Keratinocyte (primary cell): Measurements from ENCODE around the gene STAB2. TPM values are rescaled to one million over a fixed set of nuclear protein-coding genes. Genes with fewer than 3 reads are reported as not detected.

Experiments
- DNase-seq: peaks from one replicate; pipeline ENCODE4 v3.0.0-alpha.2; 2011; ENCODE audit warnings: low read depth, missing footprints, low spot score
- FAIRE-seq: peaks from 2 replicates; lab custom pipeline; 2011; peaks lifted over from hg19 to GRCh38; lab: Jason Lieb, UNC
- H2AFZ ChIP-seq: 2 replicates; pipeline ENCODE4 v1.6.0; 2012; ENCODE audit warnings: low read length, control low read depth, inconsistent platforms; ENCODE audit not compliant: control insufficient read depth
- H3K27ac ChIP-seq: 2 replicates; pipeline ENCODE4 v1.5.1; 2011; ENCODE audit warnings: low read length; ENCODE audit not compliant: control insufficient read depth, insufficient read depth
- H3K27me3 ChIP-seq: 3 replicates; pipeline ENCODE4 v1.6.0; 2011; ENCODE audit warnings: low read length; ENCODE audit not compliant: control insufficient read depth, insufficient read depth; ENCODE audit errors: extremely low read depth
- H3K36me3 ChIP-seq, 2 experiments: 2 replicates in 1 of 2; 3 replicates in 1 of 2; pipeline ENCODE4 v1.5.1; 2011; ENCODE audit warnings: low read length in 2 of 2, mild to moderate bottlenecking in 1 of 2; ENCODE audit not compliant: control insufficient read depth in 2 of 2, insufficient read depth in 2 of 2; ENCODE audit errors: extremely low read depth in 1 of 2
- H3K4me1 ChIP-seq: 3 replicates; pipeline ENCODE4 v1.5.1; 2011; ENCODE audit warnings: low read length; ENCODE audit not compliant: control insufficient read depth, insufficient read depth; ENCODE audit errors: extremely low read depth
- H3K4me2 ChIP-seq: 3 replicates; pipeline ENCODE4 v1.6.0; 2011; ENCODE audit warnings: low read depth, low read length; ENCODE audit not compliant: control insufficient read depth, insufficient read depth; ENCODE audit errors: extremely low read depth
- H3K4me3 ChIP-seq, 3 experiments: fragments of 200-600 bp in 1 of 3; sonication (generic) in 1 of 3; 2 replicates in 2 of 3; 3 replicates in 1 of 3; pipeline ENCODE4 v1.5.1; 2011 to 2016; ENCODE audit warnings: low read length in 3 of 3, mild to moderate bottlenecking in 3 of 3, control low read depth in 2 of 3, inconsistent platforms in 1 of 3, low read depth in 1 of 3, mixed read lengths in 1 of 3, mixed run types in 1 of 3, moderate library complexity in 1 of 3; ENCODE audit not compliant: control insufficient read depth in 2 of 3, insufficient read depth in 2 of 3; ENCODE audit errors: extremely low read depth in 1 of 3
- H3K79me2 ChIP-seq: 2 replicates; pipeline ENCODE4 v1.6.0; 2012; ENCODE audit warnings: low read length; ENCODE audit not compliant: control insufficient read depth, insufficient read depth
- H3K9ac ChIP-seq: 3 replicates; pipeline ENCODE4 v1.6.0; 2011; ENCODE audit warnings: low read length; ENCODE audit not compliant: control insufficient read depth, insufficient read depth; ENCODE audit errors: extremely low read depth
- H3K9me1 ChIP-seq: 3 replicates; pipeline ENCODE4 v1.6.0; 2011; ENCODE audit warnings: low read length; ENCODE audit not compliant: control insufficient read depth, insufficient read depth; ENCODE audit errors: extremely low read depth
- H3K9me3 ChIP-seq: 2 replicates; pipeline ENCODE4 v1.5.1; 2012; ENCODE audit warnings: low read depth, low read length; ENCODE audit not compliant: control insufficient read depth
- H4K20me1 ChIP-seq: 3 replicates; pipeline ENCODE4 v1.6.0; 2011; ENCODE audit warnings: low read length; ENCODE audit not compliant: control insufficient read depth, insufficient read depth; ENCODE audit errors: extremely low read depth
- EZH2 ChIP-seq: IDR thresholded peaks from one replicate; pipeline ENCODE4 v1.6.1; 2012; ENCODE audit warnings: inconsistent platforms, mild to moderate bottlenecking, low read length, moderate library complexity
- dilution Hi-C: fragments of 300-500 bp; cut with MboI; formaldehyde crosslinking; loops from one replicate; pipeline ENCODE4 v1.7.0; 2020; ENCODE audit warnings: low sequenced_read_pairs; ENCODE audit not compliant: extremely low pct_ligation_motif_present
- polyA plus RNA-seq, 5 experiments: library from polyadenylated mRNA; depleted of rRNA in 3 of 5; stranded (reverse) in 3 of 5; stranded (forward) in 1 of 5; unstranded in 1 of 5; fragments of >200 nt; gene quantifications; 1 replicate in 1 of 5; 2 replicates in 3 of 5; 3 replicates in 1 of 5; pipeline versions ENCODE4 v1.2.1 to v1.2.3, GENCODE V29; 2011 to 2012; ENCODE audit warnings: missing spikeins in 2 of 5, low read depth in 1 of 5, low replicate concordance in 1 of 5
- TF ChIP-seq, protein P1 (sequence below), 3 experiments: IDR thresholded peaks in 1 of 3; conservative IDR thresholded peaks in 1 of 3; optimal IDR thresholded peaks in 1 of 3; 2 replicates in 2 of 3; 3 replicates in 1 of 3; pipeline versions ENCODE3 to v1.5.1; 2011; ENCODE audit warnings: low read length in 3 of 3, mild to moderate bottlenecking in 3 of 3, moderate library complexity in 2 of 3, control low read depth in 1 of 3, inconsistent platforms in 1 of 3; ENCODE audit not compliant: insufficient read depth in 2 of 3; ENCODE audit errors: extremely low read depth in 1 of 3

The STAB2 gene
- polyA plus RNA-seq, 1 donor (not counting 4 experiments of a cell fraction or from before 2014, with no cell fraction given), result not detected

DNA sequence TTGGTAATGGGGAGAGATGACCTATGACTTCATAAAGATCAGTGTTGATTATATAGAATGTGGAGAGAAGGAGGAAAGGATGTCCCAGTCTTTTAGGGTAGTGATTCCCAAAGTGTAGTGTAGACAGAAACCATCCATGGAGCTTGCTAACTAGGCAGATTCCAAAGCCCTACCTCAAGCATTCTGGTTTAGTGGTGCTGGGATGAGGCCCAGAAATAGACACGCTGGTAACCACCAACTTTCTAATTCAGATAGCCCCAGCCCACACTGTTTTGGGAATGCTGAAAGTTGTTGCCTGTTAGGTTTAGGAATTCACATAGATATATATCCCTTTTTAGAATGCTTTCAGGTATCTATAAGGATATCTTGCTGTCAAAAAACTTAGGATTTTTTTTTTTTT, 69.2 kb downstream of the STAB2 start:
- no peak for FAIRE-seq
- no peaks in the 10 kb centered on the region for H3K9me1 ChIP-seq
- no peaks in the 10 kb centered on the region for H4K20me1 ChIP-seq
- H3K4me3 ChIP-seq, result no peak overlapping the region
- no peak overlapping the region for H3K4me2 ChIP-seq
- no peak overlapping the region for H2AFZ ChIP-seq
- TF ChIP-seq, protein P1, sequence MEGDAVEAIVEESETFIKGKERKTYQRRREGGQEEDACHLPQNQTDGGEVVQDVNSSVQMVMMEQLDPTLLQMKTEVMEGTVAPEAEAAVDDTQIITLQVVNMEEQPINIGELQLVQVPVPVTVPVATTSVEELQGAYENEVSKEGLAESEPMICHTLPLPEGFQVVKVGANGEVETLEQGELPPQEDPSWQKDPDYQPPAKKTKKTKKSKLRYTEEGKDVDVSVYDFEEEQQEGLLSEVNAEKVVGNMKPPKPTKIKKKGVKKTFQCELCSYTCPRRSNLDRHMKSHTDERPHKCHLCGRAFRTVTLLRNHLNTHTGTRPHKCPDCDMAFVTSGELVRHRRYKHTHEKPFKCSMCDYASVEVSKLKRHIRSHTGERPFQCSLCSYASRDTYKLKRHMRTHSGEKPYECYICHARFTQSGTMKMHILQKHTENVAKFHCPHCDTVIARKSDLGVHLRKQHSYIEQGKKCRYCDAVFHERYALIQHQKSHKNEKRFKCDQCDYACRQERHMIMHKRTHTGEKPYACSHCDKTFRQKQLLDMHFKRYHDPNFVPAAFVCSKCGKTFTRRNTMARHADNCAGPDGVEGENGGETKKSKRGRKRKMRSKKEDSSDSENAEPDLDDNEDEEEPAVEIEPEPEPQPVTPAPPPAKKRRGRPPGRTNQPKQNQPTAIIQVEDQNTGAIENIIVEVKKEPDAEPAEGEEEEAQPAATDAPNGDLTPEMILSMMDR (optimal IDR thresholded peaks at IDR 0.05 in 1 of 3, IDR thresholded peaks at IDR 0.05 in 1 of 3, conservative IDR thresholded peaks at IDR 0.05 in 1 of 3; ENCODE audit: extremely low read depth in 1 of 3, insufficient read depth in 2 of 3, low read length in 3 of 3), result no peak
- TF ChIP-seq EZH2, result no peak
- no peak overlapping the region for H3K9ac ChIP-seq
- peaks cover 9% of the 10 kb centered on the region for H3K27me3 ChIP-seq
- H3K9me3 ChIP-seq, result no peaks in the 10 kb centered on the region
- H3K4me1 ChIP-seq, result no peaks in the 10 kb centered on the region
- no peaks in the 10 kb centered on the region for H3K36me3 ChIP-seq
- DNase-seq, result no peak
- no peaks in the 10 kb centered on the region for H3K79me2 ChIP-seq
- no peak overlapping the region for H3K27ac ChIP-seq
- dilution Hi-C loops, result no loop called here

GRCh38 chr12:103657331-103657730, 70.3 kb downstream of the STAB2 start:
- no peak for TF ChIP-seq EZH2
- TF ChIP-seq, protein P1 (optimal IDR thresholded peaks at IDR 0.05 in 1 of 3, IDR thresholded peaks at IDR 0.05 in 1 of 3, conservative IDR thresholded peaks at IDR 0.05 in 1 of 3; ENCODE audit: extremely low read depth in 1 of 3, insufficient read depth in 2 of 3, low read length in 3 of 3), result no peak
- dilution Hi-C loops, result no loop called here
- H3K79me2 ChIP-seq, result no peaks in the 10 kb centered on the region
- H3K4me2 ChIP-seq, result no peak overlapping the region
- FAIRE-seq (peak; percentile 29), DNase-seq (no peak)
- H3K27ac ChIP-seq, result no peak overlapping the region
- no peak overlapping the region for H3K4me3 ChIP-seq
- H3K36me3 ChIP-seq, result no peaks in the 10 kb centered on the region
- no peaks in the 10 kb centered on the region for H3K9me3 ChIP-seq
- H3K9ac ChIP-seq, result no peak overlapping the region
- H2AFZ ChIP-seq, result no peak overlapping the region
- H3K4me1 ChIP-seq, result no peaks in the 10 kb centered on the region
- H3K9me1 ChIP-seq, result no peaks in the 10 kb centered on the region
- H3K27me3 ChIP-seq, result peaks cover 9% of the 10 kb centered on the region
- no peaks in the 10 kb centered on the region for H4K20me1 ChIP-seq
